ENCODE measurements around the gene SPATS1.
"Not testable (repeated sequence)": the region's sequence is repeated elsewhere in the genome, so short reads cannot be mapped to it uniquely, and the experiment has no call there.

The SPATS1 gene

GRCh38 chr6:44311767-44312166 lies 30.7 kb upstream of the SPATS1 start:
- no peak for DNase-seq

- peak in 12 of 14 donors; percentile 14 to 84 (median 64) for DNase-seq
Measured at GRCh38 chr6:44312901-44313788, 29.3 kb upstream of the SPATS1 start, which contains the start of gene AARS2. Gene AARS2, minus strand, starts transcription at chr6:44313347. Its CDS starts 24 bp downstream, at chr6:44313323.

GRCh38 chr6:44314657-44315056 lies 27.8 kb upstream of the SPATS1 start:
- DNase-seq = not testable (repeated sequence)

- DNase-seq = no peak
Measured at GRCh38 chr6:44315516-44315915, 26.9 kb upstream of the SPATS1 start.

GRCh38 chr6:44315951-44316350 lies 26.5 kb upstream of the SPATS1 start:
- no peak for DNase-seq

- DNase-seq = no peak
Measured at GRCh38 chr6:44316481-44316880, 26.0 kb upstream of the SPATS1 start.

- not testable (repeated sequence) for DNase-seq
Measured at GRCh38 chr6:44317136-44317631, 25.3 kb upstream of the SPATS1 start.

- DNase-seq = no peak
Measured at GRCh38 chr6:44321210-44321609, 21.2 kb upstream of the SPATS1 start.

- DNase-seq = no peak
Measured at GRCh38 chr6:44327096-44327495, 15.4 kb upstream of the SPATS1 start.

- DNase-seq = no peak
Measured at GRCh38 chr6:44327760-44328159, 14.7 kb upstream of the SPATS1 start.

- DNase-seq = not testable (repeated sequence)
Measured at GRCh38 chr6:44328203-44328602, 14.2 kb upstream of the SPATS1 start.

GRCh38 chr6:44329858-44330257 lies 12.6 kb upstream of the SPATS1 start:
- DNase-seq = no peak

GRCh38 chr6:44332585-44332984 lies 9.9 kb upstream of the SPATS1 start:
- DNase-seq = no peak

GRCh38 chr6:44333273-44333919 lies 9.1 kb upstream of the SPATS1 start:
- no peak for DNase-seq

- no peak for DNase-seq
Measured at GRCh38 chr6:44333942-44334341, 8.5 kb upstream of the SPATS1 start.

GRCh38 chr6:44335631-44336030 lies 6.8 kb upstream of the SPATS1 start:
- peak in 1 of 14 donors; percentile 48 for DNase-seq

- peak in 10 of 14 donors; percentile 5 to 63 (median 26) for DNase-seq
Measured at GRCh38 chr6:44338228-44339122, 4.0 kb upstream of the SPATS1 start.

- no peak for DNase-seq
Measured at GRCh38 chr6:44339301-44339700, 3.1 kb upstream of the SPATS1 start.

- no peak for DNase-seq
Measured at GRCh38 chr6:44339763-44340625, 2.5 kb upstream of the SPATS1 start.

GRCh38 chr6:44341095-44341890 lies 1.2 kb upstream of the SPATS1 start:
- no peak for DNase-seq

GRCh38 chr6:44342052-44342451 lies 398 bp upstream of the SPATS1 start:
- DNase-seq = no peak
